Right atrium auricular region (tissue), 2 donors: ENCODE data around the gene EBF3. TPM values are rescaled to one million over a fixed set of nuclear protein-coding genes. Genes with fewer than 3 reads are reported as not detected.

ENCODE experiments used
- DNase-seq: peaks from one replicate; pipeline ENCODE4 v3.0.0-alpha.2; 2019; ENCODE audit warnings: low spot score
- H3K27ac ChIP-seq, 2 donors: fragments of 200-600 bp; sonication (generic); 1 replicate in 1 of 2; 2 replicates in 1 of 2; pipeline ENCODE4 v1.5.1; 2016 to 2019
- H3K27me3 ChIP-seq, 2 donors: fragments of 200-600 bp; sonication (generic); one replicate each; pipeline versions ENCODE4 v1.5.1 to v1.6.0; 2017 to 2019
- H3K36me3 ChIP-seq: fragments of 200-600 bp; sonication (generic); one replicate; pipeline ENCODE4 v1.5.1; 2016
- H3K4me1 ChIP-seq, 2 donors: fragments of 200-600 bp; sonication (generic); one replicate each; pipeline versions ENCODE4 v1.5.1 to v1.6.0; 2017 to 2019
- H3K4me3 ChIP-seq, 2 donors: fragments of 200-600 bp; sonication (generic); 1 replicate in 1 of 2; 2 replicates in 1 of 2; pipeline ENCODE4 v1.5.1; 2017 to 2019; ENCODE audit warnings: mild to moderate bottlenecking in 1 of 2, moderate library complexity in 1 of 2
- H3K9me3 ChIP-seq, 2 donors: fragments of 200-600 bp; sonication (generic); one replicate each; pipeline ENCODE4 v1.5.1; 2019
- total RNA-seq, 2 donors: library from RNA; depleted of rRNA; stranded (reverse); fragments of >200 nt; gene quantifications; one replicate each; pipeline ENCODE4 v1.1.0, GENCODE V29; 2016
- TF ChIP-seq, protein P1 (sequence below), 2 donors: fragments of 200-600 bp; sonication (generic); IDR thresholded peaks; one replicate each; pipeline ENCODE4 v1.5.1; 2019; ENCODE audit warnings: antibody characterized with exemption in 2 of 2

EBF3 gene
- total RNA-seq, 2 donors from 2014 or later, result 5.8 to 6.9 TPM

DNA sequence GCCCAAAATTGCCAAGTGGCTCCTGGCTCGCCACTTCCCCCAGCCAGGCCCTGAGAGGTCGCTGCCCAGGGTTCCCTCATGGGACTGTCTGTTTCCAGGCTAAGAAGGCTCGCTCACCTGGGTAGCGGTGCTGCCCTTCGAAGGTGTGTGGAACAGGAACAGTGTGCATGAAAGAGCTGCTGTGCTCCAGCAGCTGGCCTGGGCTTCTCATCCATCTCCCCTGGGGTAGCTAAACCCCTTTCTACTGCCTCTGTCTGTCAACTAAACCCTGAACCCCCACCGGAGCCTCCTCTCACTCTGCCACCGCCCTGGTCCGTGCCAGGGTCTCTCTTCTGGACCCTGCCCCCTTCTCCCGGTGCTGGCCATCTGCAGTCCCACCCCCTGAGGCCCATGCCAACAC, 152.9 kb downstream of the EBF3 start:
- H3K9me3 ChIP-seq, result peaks cover 0 to 13% of the 10 kb centered on the region in 2 donors
- H3K27me3 ChIP-seq, result no peaks in the 10 kb centered on the region
- no peaks in the 10 kb centered on the region for H3K4me1 ChIP-seq
- no peak for DNase-seq
- no peaks in the 10 kb centered on the region for H3K36me3 ChIP-seq
- TF ChIP-seq, protein P1, sequence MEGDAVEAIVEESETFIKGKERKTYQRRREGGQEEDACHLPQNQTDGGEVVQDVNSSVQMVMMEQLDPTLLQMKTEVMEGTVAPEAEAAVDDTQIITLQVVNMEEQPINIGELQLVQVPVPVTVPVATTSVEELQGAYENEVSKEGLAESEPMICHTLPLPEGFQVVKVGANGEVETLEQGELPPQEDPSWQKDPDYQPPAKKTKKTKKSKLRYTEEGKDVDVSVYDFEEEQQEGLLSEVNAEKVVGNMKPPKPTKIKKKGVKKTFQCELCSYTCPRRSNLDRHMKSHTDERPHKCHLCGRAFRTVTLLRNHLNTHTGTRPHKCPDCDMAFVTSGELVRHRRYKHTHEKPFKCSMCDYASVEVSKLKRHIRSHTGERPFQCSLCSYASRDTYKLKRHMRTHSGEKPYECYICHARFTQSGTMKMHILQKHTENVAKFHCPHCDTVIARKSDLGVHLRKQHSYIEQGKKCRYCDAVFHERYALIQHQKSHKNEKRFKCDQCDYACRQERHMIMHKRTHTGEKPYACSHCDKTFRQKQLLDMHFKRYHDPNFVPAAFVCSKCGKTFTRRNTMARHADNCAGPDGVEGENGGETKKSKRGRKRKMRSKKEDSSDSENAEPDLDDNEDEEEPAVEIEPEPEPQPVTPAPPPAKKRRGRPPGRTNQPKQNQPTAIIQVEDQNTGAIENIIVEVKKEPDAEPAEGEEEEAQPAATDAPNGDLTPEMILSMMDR (IDR thresholded peaks at IDR 0.05), result no peak
- H3K27ac ChIP-seq, result no peak overlapping the region
- H3K4me3 ChIP-seq, result no peak overlapping the region

DNA sequence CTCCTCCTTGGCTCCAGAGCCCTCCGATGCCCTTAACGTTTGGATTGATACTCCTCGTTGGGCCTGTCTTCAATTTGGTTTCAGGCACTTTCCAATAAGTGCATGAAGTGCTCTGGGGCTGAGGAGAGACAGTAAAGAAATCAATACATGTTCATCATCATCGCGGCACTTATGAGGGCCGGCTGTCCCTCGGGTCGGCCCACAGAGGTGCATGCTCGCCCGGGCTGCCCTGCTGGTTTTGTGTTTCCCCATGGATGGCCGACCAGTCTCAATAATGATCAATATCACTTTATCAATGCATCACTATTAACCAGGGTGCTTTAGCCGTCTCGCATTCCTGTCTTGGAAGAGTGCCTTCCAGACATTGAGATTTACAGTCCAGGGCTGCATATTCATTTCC, 154.2 kb downstream of the EBF3 start:
- H3K36me3 ChIP-seq, result no peaks in the 10 kb centered on the region
- H3K4me1 ChIP-seq, result no peaks in the 10 kb centered on the region
- DNase-seq, result peak; percentile 43
- peaks cover 0 to 20% of the 10 kb centered on the region in 2 donors for H3K9me3 ChIP-seq
- H3K4me3 ChIP-seq, result no peak overlapping the region
- TF ChIP-seq, protein P1 (IDR thresholded peaks at IDR 0.05), result no peak
- no peak overlapping the region for H3K27ac ChIP-seq
- no peaks in the 10 kb centered on the region for H3K27me3 ChIP-seq

DNA sequence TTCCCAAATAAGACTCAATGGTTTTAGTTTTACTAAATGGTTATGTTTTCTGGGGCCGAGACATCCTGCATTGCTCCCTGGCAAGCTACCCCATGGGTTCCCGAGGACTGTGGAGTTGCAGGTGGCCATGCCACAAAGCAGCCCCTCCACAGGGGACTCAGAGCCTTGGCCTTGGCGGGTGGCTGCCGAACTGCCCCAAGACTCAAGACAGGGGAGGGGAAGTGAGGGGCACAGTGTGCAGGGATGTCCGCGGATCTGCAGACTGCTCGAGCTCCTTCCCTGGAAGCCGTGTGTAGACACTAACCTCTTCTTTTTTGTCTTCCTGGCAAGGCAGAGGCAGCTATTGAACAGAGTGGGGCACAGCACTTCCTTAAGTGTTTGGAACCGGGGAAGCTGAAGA, 154.6 kb downstream of the EBF3 start:
- Histone ChIP-seq H3K4me1 (no peaks in the 10 kb centered on the region), H3K9me3 (peaks cover 0 to 22% of the 10 kb centered on the region in 2 donors), H3K27me3 (no peaks in the 10 kb centered on the region), H3K27ac (no peak overlapping the region), H3K4me3 (no peak overlapping the region), H3K36me3 (no peaks in the 10 kb centered on the region)
- TF ChIP-seq, protein P1 (IDR thresholded peaks at IDR 0.05), result no peak
- DNase-seq, result peak; percentile 16

DNA sequence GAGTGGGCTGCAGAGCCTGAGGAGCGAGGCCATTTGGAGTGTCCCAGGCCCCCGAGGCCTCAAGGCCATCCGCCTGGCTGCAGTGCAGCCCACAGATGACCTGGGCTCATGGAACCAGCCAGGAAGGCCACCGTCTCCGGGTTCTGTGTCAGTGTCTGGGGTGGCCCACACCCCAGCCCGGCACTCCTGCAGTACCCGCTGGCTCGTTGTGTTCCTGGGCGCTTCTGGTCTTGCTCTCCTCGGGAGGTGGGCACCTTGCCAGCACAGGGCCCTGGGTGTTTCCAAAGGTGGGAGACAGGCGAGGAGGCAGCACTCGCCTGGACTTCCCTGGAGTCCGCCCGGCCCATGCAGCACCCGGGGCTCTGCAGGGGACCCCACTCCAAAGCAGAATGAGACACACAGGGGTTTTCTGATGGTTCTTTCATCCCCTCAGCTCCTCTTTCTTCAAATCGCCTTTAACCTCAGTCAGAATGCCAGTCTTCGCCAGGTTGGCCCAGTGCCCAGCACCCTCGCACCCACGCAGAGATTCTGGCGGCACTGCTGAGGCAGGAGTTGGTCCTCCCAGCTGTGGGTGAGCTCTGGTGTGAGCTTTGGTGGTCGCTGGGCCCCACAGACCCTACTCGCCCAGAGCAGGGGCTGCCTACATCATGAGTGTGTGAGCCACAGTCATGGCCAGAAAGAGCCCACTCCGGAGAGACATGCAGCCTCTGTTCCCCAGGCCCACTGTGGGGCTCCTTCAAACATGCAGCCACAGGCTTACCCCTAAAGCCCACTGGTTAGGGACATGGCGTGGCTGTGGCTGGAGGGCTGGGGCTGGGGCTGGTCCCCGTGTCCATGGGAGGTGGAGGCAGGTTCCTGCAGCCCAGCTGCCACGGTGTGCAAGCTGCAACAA, 155.7 kb downstream of the EBF3 start:
- Histone ChIP-seq H3K4me1 (no peaks in the 10 kb centered on the region), H3K36me3 (no peaks in the 10 kb centered on the region), H3K9me3 (peaks cover 0 to 29% of the 10 kb centered on the region in 2 donors), H3K27ac (no peak overlapping the region), H3K4me3 (no peak overlapping the region), H3K27me3 (no peaks in the 10 kb centered on the region)
- TF ChIP-seq, protein P1 (IDR thresholded peaks at IDR 0.05), result no peak
- peak; percentile 43 for DNase-seq

DNA sequence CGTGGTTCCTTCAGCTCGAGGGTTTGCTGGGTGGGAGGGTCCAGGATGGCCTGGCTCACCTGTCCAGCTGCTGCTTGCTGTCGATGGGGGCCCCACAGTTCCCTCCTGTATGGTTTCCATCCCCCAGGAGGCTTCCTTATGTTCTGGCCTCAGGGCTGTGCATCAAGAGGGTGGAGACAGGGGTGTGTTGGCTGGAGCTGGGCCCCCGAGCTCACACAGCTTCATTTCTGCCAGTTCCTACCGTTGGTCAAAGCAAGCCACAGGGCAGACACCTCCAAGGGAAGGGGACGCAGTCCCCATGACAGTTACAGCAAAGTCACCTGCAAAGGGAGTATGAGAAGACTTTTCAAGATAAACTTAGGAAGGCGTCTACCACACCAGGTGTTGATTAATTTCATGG, 156.9 kb downstream of the EBF3 start:
- DNase-seq, result peak; percentile 51
- H3K9me3 ChIP-seq, result peaks cover 0 to 36% of the 10 kb centered on the region in 2 donors
- no peaks in the 10 kb centered on the region for H3K36me3 ChIP-seq
- H3K27me3 ChIP-seq, result no peaks in the 10 kb centered on the region
- TF ChIP-seq, protein P1 (IDR thresholded peaks at IDR 0.05), result no peak
- H3K4me3 ChIP-seq, result no peak overlapping the region
- H3K4me1 ChIP-seq, result no peaks in the 10 kb centered on the region
- no peak overlapping the region for H3K27ac ChIP-seq
